Spleen (tissue), 11 donors: ENCODE measurements around the gene TOMM6. TPM values are rescaled to one million over a fixed set of nuclear protein-coding genes. Genes with fewer than 3 reads are reported as not detected.
A peak's percentile ranks its signal among the peaks of the same experiment; 100 is the strongest.

Experiments used
- DNase-seq: peaks from one replicate; pipeline ENCODE4 v3.0.0-alpha.2; 2020
- H3K27ac ChIP-seq, 8 donors: fragments of 200-600 bp; sonication (generic) in 7 of 8; 1 replicate in 4 of 8; 2 replicates in 4 of 8; pipeline versions ENCODE4 v1.5.0 to v1.8.0; 2016 to 2021; ENCODE audit warnings: inconsistent platforms in 4 of 8, mild to moderate bottlenecking in 4 of 8, moderate library complexity in 1 of 8
- H3K27me3 ChIP-seq, 7 donors: fragments of 200-600 bp; sonication (generic) in 6 of 7; replicated peaks in 1 of 7; 1 replicate in 4 of 7; 2 replicates in 3 of 7; pipeline versions ENCODE4 v1.5.0 to v1.8.0; 2016 to 2021; ENCODE audit warnings: inconsistent platforms in 3 of 7, mild to moderate bottlenecking in 1 of 7
- H3K36me3 ChIP-seq, 6 donors: fragments of 200-600 bp; sonication (generic) in 5 of 6; 1 replicate in 4 of 6; 2 replicates in 2 of 6; pipeline versions ENCODE4 v1.5.0 to v1.8.0; 2016 to 2021; ENCODE audit warnings: inconsistent platforms in 2 of 6
- H3K4me1 ChIP-seq, 6 donors: fragments of 200-600 bp; sonication (generic) in 5 of 6; 1 replicate in 3 of 6; 2 replicates in 3 of 6; pipeline versions ENCODE4 v1.5.0 to v1.8.0; 2016 to 2021; ENCODE audit warnings: inconsistent platforms in 3 of 6
- H3K4me3 ChIP-seq, 8 donors: fragments of 200-600 bp; sonication (generic) in 7 of 8; 1 replicate in 4 of 8; 2 replicates in 4 of 8; pipeline versions ENCODE4 v1.5.0 to v1.8.0; 2016 to 2021; ENCODE audit warnings: inconsistent platforms in 4 of 8, mild to moderate bottlenecking in 4 of 8, moderate library complexity in 2 of 8
- H3K9me3 ChIP-seq, 8 donors: fragments of 200-600 bp; sonication (generic) in 7 of 8; 1 replicate in 4 of 8; 2 replicates in 4 of 8; pipeline versions ENCODE4 v1.5.0 to v1.8.0; 2016 to 2021; ENCODE audit warnings: inconsistent platforms in 4 of 8
- POLR2A ChIP-seq, 3 donors: fragments of 450-650 bp; IDR thresholded peaks; one replicate each; pipeline ENCODE4 v1.5.1; 2017; ENCODE audit warnings: antibody characterized with exemption in 3 of 3, mild to moderate bottlenecking in 1 of 3
- POLR2AphosphoS5 ChIP-seq, 3 donors: sonication (generic); formaldehyde crosslinking; IDR thresholded peaks; one replicate each; pipeline ENCODE4 v1.5.1; 2017; ENCODE audit warnings: antibody characterized with exemption in 3 of 3
- WGBS, 5 donors: extraction: QIAGEN DNeasy Blood & Tissue Kit in 3 of 5; methylation state at CpG; one replicate each; pipeline versions ENCODE4 v1.1.5 to v1.1.7; 2013 to 2018; 5-methylcytosine and 5-hydroxymethylcytosine counted together
- intact Hi-C: fragments of 100-400 bp; cut with DNase I; formaldehyde crosslinking; loops from one replicate; pipeline ENCODE4 v1.15.0; 2023; ENCODE audit warnings: low total_unique reads
- polyA plus RNA-seq, 3 donors: library from polyadenylated mRNA; stranded (reverse); fragments of 200-250 nt; gene quantifications; one replicate each; pipeline ENCODE4 v1.2.1, GENCODE V29; 2013
- total RNA-seq, 7 donors: library from RNA; depleted of rRNA in 3 of 7; stranded (reverse); fragments of >200 nt in 3 of 7; fragmentation: NEBNext Ultra II Directional in 4 of 7; extraction: Animal tissue kit (Norgen Biotek cat#: 25700) in 4 of 7; gene quantifications; one replicate each; pipeline versions ENCODE4 v1.1.0 to v1.2.1, GENCODE V29; 2016 to 2021
- TF ChIP-seq, protein P1 (sequence below), 11 experiments: fragments of 200-600 bp in 7 of 11; fragments of 450-650 bp in 4 of 11; sonication (generic) in 4 of 11; IDR thresholded peaks in 8 of 11; conservative IDR thresholded peaks in 3 of 11; 1 replicate in 7 of 11; 2 replicates in 4 of 11; pipeline versions ENCODE4 v1.4.0 to v1.8.0; 2016 to 2021; ENCODE audit warnings: antibody characterized with exemption in 11 of 11, inconsistent platforms in 4 of 11, mild to moderate bottlenecking in 1 of 11
- donor health status: healthy with polysubstance abuse.
- donor health status: DM: no; HTN: no; CAD: no; lungs with moderate emphysema.
- donor health status: DM: no; HTN: no; CAD: no.
- donor health status: Bipolar disorder and iron deficiency.
- donor health status: healthy.
- donor health status: DM: no; HTN: no; CAD: no.
- donor health status: DM: yes; HTN: yes; CAD: no.

Gene TOMM6
- total and polyA plus RNA-seq, 10 donors, result 110 to 439 (median 137) TPM

DNA sequence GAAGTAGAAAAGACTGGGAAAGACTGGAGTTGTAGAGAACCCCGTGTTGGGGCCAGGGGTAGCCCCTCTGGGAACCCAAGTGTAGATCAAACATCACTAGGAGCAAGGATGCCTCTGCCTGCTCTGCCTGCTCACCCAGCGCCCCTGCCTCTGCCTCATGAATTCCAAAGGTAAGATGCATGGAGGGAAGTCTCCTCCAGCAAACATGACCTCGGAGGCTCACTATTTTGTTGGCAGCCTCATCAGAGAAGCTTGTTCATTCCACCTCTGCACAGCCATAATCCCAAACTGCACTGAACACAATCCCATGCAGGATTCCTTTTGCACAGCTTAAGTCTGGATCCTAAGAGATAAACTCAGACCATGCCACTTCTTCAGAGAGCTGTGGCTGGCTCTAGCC, 12.7 kb upstream of the TOMM6 start:
- no peak overlapping the region for H3K4me3 ChIP-seq
- H3K4me1 ChIP-seq, result peaks cover 6 to 44% (median 23%) of the 10 kb centered on the region in 6 donors
- intact Hi-C loops, result loop anchor here (10.0 kb wide), 1 partner anchor 170 kb away; no protein-coding TSS in a partner anchor
- peaks cover 0 to 76% (median 56%) of the 10 kb centered on the region in 6 donors for H3K36me3 ChIP-seq
- no peaks in the 10 kb centered on the region for H3K9me3 ChIP-seq
- H3K27ac ChIP-seq, result no peak overlapping the region
- WGBS, 5 donors, result 85 to 96% (median 91%) methylated on average over 3 of the region's 3 CpGs
- TF ChIP-seq POLR2A (IDR thresholded peaks at IDR 0.05), result no peak
- TF ChIP-seq, protein P1, sequence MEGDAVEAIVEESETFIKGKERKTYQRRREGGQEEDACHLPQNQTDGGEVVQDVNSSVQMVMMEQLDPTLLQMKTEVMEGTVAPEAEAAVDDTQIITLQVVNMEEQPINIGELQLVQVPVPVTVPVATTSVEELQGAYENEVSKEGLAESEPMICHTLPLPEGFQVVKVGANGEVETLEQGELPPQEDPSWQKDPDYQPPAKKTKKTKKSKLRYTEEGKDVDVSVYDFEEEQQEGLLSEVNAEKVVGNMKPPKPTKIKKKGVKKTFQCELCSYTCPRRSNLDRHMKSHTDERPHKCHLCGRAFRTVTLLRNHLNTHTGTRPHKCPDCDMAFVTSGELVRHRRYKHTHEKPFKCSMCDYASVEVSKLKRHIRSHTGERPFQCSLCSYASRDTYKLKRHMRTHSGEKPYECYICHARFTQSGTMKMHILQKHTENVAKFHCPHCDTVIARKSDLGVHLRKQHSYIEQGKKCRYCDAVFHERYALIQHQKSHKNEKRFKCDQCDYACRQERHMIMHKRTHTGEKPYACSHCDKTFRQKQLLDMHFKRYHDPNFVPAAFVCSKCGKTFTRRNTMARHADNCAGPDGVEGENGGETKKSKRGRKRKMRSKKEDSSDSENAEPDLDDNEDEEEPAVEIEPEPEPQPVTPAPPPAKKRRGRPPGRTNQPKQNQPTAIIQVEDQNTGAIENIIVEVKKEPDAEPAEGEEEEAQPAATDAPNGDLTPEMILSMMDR (IDR thresholded peaks at IDR 0.05 in 8 of 11, conservative IDR thresholded peaks at IDR 0.05 in 3 of 11), result no peak
- no peak for TF ChIP-seq POLR2AphosphoS5 (IDR thresholded peaks at IDR 0.05)
- DNase-seq, result peak; percentile 32
- no peaks in the 10 kb centered on the region for H3K27me3 ChIP-seq

DNA sequence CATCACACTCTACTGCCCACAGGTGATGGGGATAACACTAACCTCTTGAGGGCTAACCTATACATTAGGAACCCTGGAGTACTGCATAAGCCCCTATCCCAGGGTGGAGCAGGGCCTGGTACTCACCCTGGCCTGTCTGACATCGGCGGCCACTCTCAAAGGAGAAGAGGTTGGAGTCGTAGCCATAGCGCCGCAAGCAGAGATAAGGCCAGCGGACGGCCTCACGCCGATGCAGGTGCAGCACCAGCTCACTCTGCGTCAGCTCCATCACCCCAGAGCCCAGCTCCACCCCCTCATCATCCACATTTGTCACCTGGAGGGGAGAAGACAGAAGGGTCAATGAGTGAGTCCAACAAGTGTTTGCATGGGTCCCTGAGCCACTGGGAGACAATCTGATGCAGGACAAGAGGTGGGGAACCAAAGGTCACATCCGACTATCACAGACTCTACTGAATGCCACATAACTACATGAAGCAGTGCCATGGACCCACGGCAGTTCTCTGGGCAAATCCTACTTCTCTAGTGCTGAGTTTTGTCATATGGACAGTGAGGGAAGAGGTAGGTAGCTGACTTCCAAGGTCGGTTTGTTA, 12.1 kb upstream of the TOMM6 start:
- Histone ChIP-seq H3K4me3 (no peak overlapping the region), H3K36me3 (peaks cover 0 to 70% (median 54%) of the 10 kb centered on the region in 6 donors), H3K9me3 (no peaks in the 10 kb centered on the region), H3K27ac (no peak overlapping the region), H3K27me3 (no peaks in the 10 kb centered on the region), H3K4me1 (peaks cover 6 to 47% (median 24%) of the 10 kb centered on the region in 6 donors)
- TF ChIP-seq POLR2A (IDR thresholded peaks at IDR 0.05) (no peak), POLR2AphosphoS5 (IDR thresholded peaks at IDR 0.05) (no peak)
- TF ChIP-seq, protein P1 (IDR thresholded peaks at IDR 0.05 in 8 of 11, conservative IDR thresholded peaks at IDR 0.05 in 3 of 11), result no peak
- DNase-seq, result peak; percentile 72
- 88 to 95% (median 92%) methylated on average over 13 of the region's 13 CpGs for WGBS, 5 donors
- intact Hi-C loops, result loop anchor here (10.0 kb wide), 1 partner anchor 171 kb away; no protein-coding TSS in a partner anchor

DNA sequence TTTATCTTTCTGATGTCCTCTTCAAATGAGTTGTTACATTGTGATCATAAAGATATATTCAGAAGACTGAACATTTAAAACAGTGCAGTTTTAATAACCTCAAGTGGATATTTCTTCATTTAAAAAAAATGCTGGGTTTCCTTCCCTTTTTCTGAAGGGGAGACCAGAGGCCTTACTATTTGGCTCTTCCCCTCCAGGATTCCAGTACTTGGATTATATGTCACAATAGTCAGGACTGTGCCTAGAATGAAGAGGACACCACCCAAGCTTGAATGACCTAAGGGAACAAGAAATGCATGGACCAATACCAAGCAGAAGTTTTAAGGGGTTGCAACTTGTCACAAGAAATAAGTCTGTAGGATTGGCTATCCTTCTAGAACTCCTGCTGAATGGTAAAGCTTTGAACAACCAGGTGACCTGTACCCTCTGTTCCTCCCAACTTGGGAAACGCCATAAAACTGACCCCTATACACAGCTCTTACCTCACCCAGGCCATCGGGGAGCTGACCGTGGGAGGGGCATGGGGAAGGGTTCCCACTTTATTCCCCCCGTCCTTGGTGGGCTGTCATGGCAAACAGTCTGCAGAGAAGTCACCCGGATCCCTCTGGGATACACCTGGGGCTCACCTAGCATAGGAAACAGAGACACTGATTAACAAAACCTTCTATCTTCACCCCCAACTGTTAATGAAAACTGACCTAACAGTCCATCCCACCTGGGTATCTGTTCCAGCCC, 9.8 kb upstream of the TOMM6 start:
- no peak for DNase-seq
- H3K9me3 ChIP-seq, result no peaks in the 10 kb centered on the region
- no peak overlapping the region for H3K4me3 ChIP-seq
- peak overlapping the region in 3 of 8 donors; percentile 19 to 56 (median 51) for H3K27ac ChIP-seq
- peaks cover 0 to 47% (median 33%) of the 10 kb centered on the region in 6 donors for H3K36me3 ChIP-seq
- TF ChIP-seq, protein P1 (IDR thresholded peaks at IDR 0.05 in 8 of 11, conservative IDR thresholded peaks at IDR 0.05 in 3 of 11), result no peak
- TF ChIP-seq POLR2AphosphoS5 (IDR thresholded peaks at IDR 0.05), result no peak
- WGBS, 5 donors, result 75 to 87% (median 83%) methylated on average over 5 of the region's 5 CpGs
- intact Hi-C loops, result loop anchor here (10.0 kb wide), 1 partner anchor 173 kb away; no protein-coding TSS in a partner anchor
- peaks cover 6 to 65% (median 37%) of the 10 kb centered on the region in 6 donors for H3K4me1 ChIP-seq
- peaks cover 0 to 7% (median 0%) of the 10 kb centered on the region in 7 donors for H3K27me3 ChIP-seq

DNA sequence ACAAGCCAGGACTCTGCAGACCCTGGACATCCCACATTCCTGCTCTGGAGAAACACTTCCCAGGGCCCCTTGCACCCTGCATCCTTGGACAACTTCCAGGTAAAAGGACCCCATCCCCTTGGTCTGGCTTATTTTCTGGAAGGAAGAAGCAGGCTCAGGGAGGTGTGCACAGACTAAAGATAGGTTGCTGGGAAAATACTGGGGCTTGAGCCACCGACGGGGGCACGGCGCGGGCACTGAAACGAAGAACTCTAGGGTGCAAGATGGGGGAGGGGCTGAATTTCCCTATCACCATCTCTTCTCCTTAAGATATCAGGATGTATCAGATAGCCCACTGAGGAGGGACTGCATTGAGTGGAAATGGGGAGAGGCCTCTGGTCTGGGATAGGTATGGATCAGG, 8.6 kb upstream of the TOMM6 start:
- Histone ChIP-seq H3K36me3 (peaks cover 0 to 42% (median 25%) of the 10 kb centered on the region in 6 donors), H3K27me3 (peaks cover 0 to 7% (median 0%) of the 10 kb centered on the region in 7 donors), H3K9me3 (no peaks in the 10 kb centered on the region), H3K4me3 (peak overlapping the region in 6 of 8 donors; percentile 80 to 93 (median 82)), H3K27ac (peak overlapping the region in 2 of 8 donors; percentile 84 to 95), H3K4me1 (peaks cover 6 to 77% (median 41%) of the 10 kb centered on the region in 6 donors)
- no peak for TF ChIP-seq POLR2AphosphoS5 (IDR thresholded peaks at IDR 0.05)
- TF ChIP-seq, protein P1 (IDR thresholded peaks at IDR 0.05 in 8 of 11, conservative IDR thresholded peaks at IDR 0.05 in 3 of 11), result no peak
- TF ChIP-seq POLR2A (IDR thresholded peaks at IDR 0.05), result no peak
- no peak for DNase-seq
- intact Hi-C loops, result loop anchor here (10.0 kb wide), 1 partner anchor 174 kb away; no protein-coding TSS in a partner anchor
- WGBS, 5 donors, result 54 to 65% (median 56%) methylated on average over 6 of the region's 6 CpGs
